Erythroblast (primary cell): ENCODE data around the gene KRTAP10-8.

Experiments used
- GATA1 ChIP-seq: IDR thresholded peaks from 2 replicates; pipeline ENCODE4 v1.6.1; 2011; ENCODE audit warnings: low read depth, mild to moderate bottlenecking, control low read depth, low read length, moderate library complexity
- POLR2A ChIP-seq: IDR thresholded peaks from 2 replicates; pipeline ENCODE4 v1.6.1; 2011; ENCODE audit warnings: mild to moderate bottlenecking, low read length

- no peak for TF ChIP-seq POLR2A
- TF ChIP-seq GATA1: no peak
These were observed 42.0 kb downstream of the KRTAP10-8 start for GRCh38 chr21:44653656-44654575.
